ENCODE results near the gene MAP2. TPM values are rescaled to one million over a fixed set of nuclear protein-coding genes. Genes with fewer than 3 reads are reported as not detected.

Gene MAP2
- total and polyA plus RNA-seq, 2 of the 13 experiments (the other 11 are each of a cell fraction or from before 2014, with no cell fraction given), result 0.08 TPM; not detected in 1

DNA sequence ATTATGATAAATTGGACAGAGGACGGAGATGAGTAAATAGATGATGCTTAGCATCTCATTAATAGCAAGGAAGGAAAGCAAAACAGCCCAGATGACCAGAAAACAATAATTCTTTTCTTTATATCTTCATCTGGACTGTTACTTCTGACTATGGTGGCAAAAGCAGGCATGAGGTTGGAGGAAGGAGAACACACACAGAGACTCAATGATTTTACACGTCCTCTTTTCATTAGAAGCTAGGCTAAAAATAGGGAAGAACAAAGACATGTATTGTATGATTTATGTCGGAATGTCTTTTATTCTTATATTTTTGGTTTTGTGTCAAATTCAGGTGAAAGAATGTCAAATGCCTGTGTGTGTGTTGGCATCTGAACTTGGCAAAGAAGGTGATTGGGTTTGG, 137.1 kb downstream of the MAP2 start (continued):
- TF ChIP-seq NONO (IDR thresholded peaks at IDR 0.05) (no peak), NONO (CRISPR knock-in tag; conservative IDR thresholded peaks at IDR 0.05) (no peak), GZF1 (CRISPR knock-in tag; IDR thresholded peaks at IDR 0.05) (no peak)

- ChIA-PET CTCF (ENCODE audit: low intra/inter-chr PET ratio, low total read pairs) (no interaction called here), POLR2A (no interaction called here)
- intact Hi-C loops (cut with micrococcal nuclease; ENCODE audit: unreplicated experiment), result no loop called here
- H3K9me3 ChIP-seq (ENCODE audit: low read length), result no peaks in the 10 kb centered on the region
- no peak overlapping the region for H3K27ac ChIP-seq (ENCODE audit: extremely low read length, insufficient read depth, low read length)
- H2AFZ ChIP-seq (ENCODE audit: low read length), result no peak overlapping the region
- in situ Hi-C loops (cut with HindIII; ENCODE audit: extremely low pct_ligation_motif_present, low pct_unique_long_range_greater_than_20kb), result loop anchor here (10.0 to 25.0 kb wide), 2 partner anchors 226 to 1159 kb away; partner anchors contain the start of gene PTH2R
- H3K9ac ChIP-seq (ENCODE audit: insufficient read depth, low read depth, low read length), result no peak overlapping the region
- no peaks in the 10 kb centered on the region for H4K20me1 ChIP-seq (ENCODE audit: insufficient read depth, low read length)
- H3K4me3 ChIP-seq (replicated peaks in 1 of 3; ENCODE audit: insufficient read depth in 1 of 3, low read depth in 2 of 3, low read length in 3 of 3), result no peak overlapping the region
- BruUV-seq (replicated peaks), result no TSS peak
- H3K4me2 ChIP-seq (ENCODE audit: low read depth, low read length), result no peak overlapping the region
- ATAC-seq, result no peak
- 49% methylated on average over 5 of the region's 5 CpGs for WGBS (ENCODE audit: low lambda C conversion rate)
- peaks cover 11% of the 10 kb centered on the region; the same call in 1 of the 2 replicates for H3K4me1 ChIP-seq (ENCODE audit: insufficient read depth, low read length)
- no peaks in the 10 kb centered on the region for H3K79me2 ChIP-seq (ENCODE audit: insufficient read depth, low read length)
- no peak for DNase-seq (ENCODE audit: low spot score)
- no peaks in the 10 kb centered on the region; a peak in 1 of 5 replicates for H3K27me3 ChIP-seq (ENCODE audit: control insufficient read depth in 1 of 2, insufficient read depth in 2 of 2, low read length in 2 of 2)
- no peak for FAIRE-seq
- no peaks in the 10 kb centered on the region for H3K36me3 ChIP-seq (replicated peaks in 1 of 2; ENCODE audit: control insufficient read depth in 1 of 2, insufficient read depth in 2 of 2, low read length in 2 of 2)
- TF ChIP-seq ZZZ3 (CRISPR knock-in tag; IDR thresholded peaks at IDR 0.05; ENCODE audit: borderline replicate concordance) (no peak), ZNF354B (CRISPR knock-in tag; IDR thresholded peaks at IDR 0.05) (no peak), ARNT2 (CRISPR knock-in tag; IDR thresholded peaks at IDR 0.05; ENCODE audit: low read depth) (no peak), ZNF263 (CRISPR knock-in tag; IDR thresholded peaks at IDR 0.05) (no peak), SSRP1 (CRISPR knock-in tag; IDR thresholded peaks at IDR 0.05) (no peak), ZNF367 (CRISPR knock-in tag; IDR thresholded peaks at IDR 0.05; ENCODE audit: borderline replicate concordance) (no peak), ZNF44 (CRISPR knock-in tag; IDR thresholded peaks at IDR 0.05) (no peak), TMF1 (CRISPR knock-in tag; IDR thresholded peaks at IDR 0.05; ENCODE audit: low read depth) (no peak), ZNF878 (CRISPR knock-in tag; IDR thresholded peaks at IDR 0.05) (no peak), ZNF512B (CRISPR knock-in tag; IDR thresholded peaks at IDR 0.05; ENCODE audit: borderline replicate concordance) (no peak), FOXP1 (IDR thresholded peaks at IDR 0.05) (no peak), FOXP1 (CRISPR knock-in tag; IDR thresholded peaks at IDR 0.05) (no peak)
- TF ChIP-seq, protein P1, sequence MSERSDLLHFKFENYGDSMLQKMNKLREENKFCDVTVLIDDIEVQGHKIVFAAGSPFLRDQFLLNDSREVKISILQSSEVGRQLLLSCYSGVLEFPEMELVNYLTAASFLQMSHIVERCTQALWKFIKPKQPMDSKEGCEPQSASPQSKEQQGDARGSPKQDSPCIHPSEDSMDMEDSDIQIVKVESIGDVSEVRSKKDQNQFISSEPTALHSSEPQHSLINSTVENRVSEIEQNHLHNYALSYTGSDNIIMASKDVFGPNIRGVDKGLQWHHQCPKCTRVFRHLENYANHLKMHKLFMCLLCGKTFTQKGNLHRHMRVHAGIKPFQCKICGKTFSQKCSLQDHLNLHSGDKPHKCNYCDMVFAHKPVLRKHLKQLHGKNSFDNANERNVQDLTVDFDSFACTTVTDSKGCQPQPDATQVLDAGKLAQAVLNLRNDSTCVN (CRISPR knock-in tag; IDR thresholded peaks at IDR 0.05; ENCODE audit: borderline replicate concordance), result no peak
- TF ChIP-seq, protein P2, sequence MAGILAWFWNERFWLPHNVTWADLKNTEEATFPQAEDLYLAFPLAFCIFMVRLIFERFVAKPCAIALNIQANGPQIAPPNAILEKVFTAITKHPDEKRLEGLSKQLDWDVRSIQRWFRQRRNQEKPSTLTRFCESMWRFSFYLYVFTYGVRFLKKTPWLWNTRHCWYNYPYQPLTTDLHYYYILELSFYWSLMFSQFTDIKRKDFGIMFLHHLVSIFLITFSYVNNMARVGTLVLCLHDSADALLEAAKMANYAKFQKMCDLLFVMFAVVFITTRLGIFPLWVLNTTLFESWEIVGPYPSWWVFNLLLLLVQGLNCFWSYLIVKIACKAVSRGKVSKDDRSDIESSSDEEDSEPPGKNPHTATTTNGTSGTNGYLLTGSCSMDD (CRISPR knock-in tag; IDR thresholded peaks at IDR 0.05), result no peak
These were observed 139.6 kb downstream of the MAP2 start for GRCh38 chr2:209563453-209563852.

Data from HepG2 (cell line).